Liver (tissue), 9 donors: Measurements from ENCODE around the gene FHL5. TPM values are rescaled to one million over a fixed set of nuclear protein-coding genes. Genes with fewer than 3 reads are reported as not detected.

ENCODE experiments used
- DNase-seq: peaks from one replicate; pipeline ENCODE4 v3.0.0-alpha.2; 2017; ENCODE audit warnings: low spot score
- H3K27ac ChIP-seq, 2 donors: one replicate each; pipeline ENCODE4 v1.7.0; 2013; ENCODE audit warnings: inconsistent platforms in 2 of 2, low read length in 2 of 2, control low read depth in 1 of 2, low read depth in 1 of 2, mild to moderate bottlenecking in 1 of 2
- H3K27me3 ChIP-seq, 4 donors: one replicate each; pipeline versions ENCODE4 v1.6.1 to v1.7.0; 2013; ENCODE audit warnings: low read length in 3 of 4, inconsistent platforms in 1 of 4, mild to moderate bottlenecking in 1 of 4, moderate library complexity in 1 of 4; ENCODE audit not compliant: control insufficient read depth in 4 of 4, insufficient read depth in 4 of 4
- H3K36me3 ChIP-seq, 4 donors: one replicate each; pipeline versions ENCODE4 v1.6.1 to v1.7.0; 2013; ENCODE audit warnings: low read length in 3 of 4, mild to moderate bottlenecking in 3 of 4, low read depth in 1 of 4, moderate library complexity in 1 of 4; ENCODE audit not compliant: control insufficient read depth in 4 of 4, insufficient read depth in 3 of 4
- H3K4me1 ChIP-seq, 4 donors: one replicate each; pipeline versions ENCODE4 v1.6.1 to v1.7.0; 2013; ENCODE audit warnings: low read length in 3 of 4, mild to moderate bottlenecking in 3 of 4, moderate library complexity in 1 of 4; ENCODE audit not compliant: control insufficient read depth in 4 of 4, insufficient read depth in 4 of 4
- H3K4me3 ChIP-seq, 3 donors: one replicate each; pipeline versions ENCODE4 v1.6.1 to v1.7.0; 2013; ENCODE audit warnings: low read length in 3 of 3, control low read depth in 1 of 3, low read depth in 1 of 3, mild to moderate bottlenecking in 1 of 3
- H3K9ac ChIP-seq, 2 donors: one replicate each; pipeline ENCODE4 v1.7.0; 2013; ENCODE audit warnings: low read length in 2 of 2, mild to moderate bottlenecking in 2 of 2, moderate library complexity in 2 of 2, control low read depth in 1 of 2, low read depth in 1 of 2
- H3K9me3 ChIP-seq, 4 donors: one replicate each; pipeline versions ENCODE4 v1.6.1 to v1.7.0; 2013; ENCODE audit warnings: low read length in 3 of 4; ENCODE audit not compliant: control insufficient read depth in 4 of 4
- FOXA1 ChIP-seq: IDR thresholded peaks from 2 replicates; pipeline ENCODE4 v1.6.1; 2016; ENCODE audit warnings: antibody characterized with exemption
- FOXA2 ChIP-seq: IDR thresholded peaks from 2 replicates; pipeline ENCODE4 v1.6.1; 2016; ENCODE audit warnings: antibody characterized with exemption
- GABPA ChIP-seq, 2 donors: IDR thresholded peaks in 1 of 2; conservative IDR thresholded peaks in 1 of 2; 2 replicates each; pipeline ENCODE4 v1.6.1; 2016; ENCODE audit warnings: antibody characterized with exemption in 2 of 2, mild to moderate bottlenecking in 1 of 2, moderate library complexity in 1 of 2
- HNF4A ChIP-seq, 2 donors: conservative IDR thresholded peaks; 2 replicates each; pipeline ENCODE4 v1.6.1; 2016; ENCODE audit warnings: antibody characterized with exemption in 2 of 2, mild to moderate bottlenecking in 2 of 2
- HNF4G ChIP-seq: IDR thresholded peaks from 2 replicates; pipeline ENCODE4 v1.6.1; 2016; ENCODE audit warnings: antibody characterized with exemption
- NR2F2 ChIP-seq: IDR thresholded peaks from 2 replicates; pipeline ENCODE4 v1.6.1; 2016; ENCODE audit warnings: antibody characterized with exemption
- RAD21 ChIP-seq, 2 donors: IDR thresholded peaks; 2 replicates each; pipeline ENCODE4 v1.6.1; 2016; ENCODE audit warnings: antibody characterized with exemption in 2 of 2, mild to moderate bottlenecking in 2 of 2
- RXRA ChIP-seq, 2 donors: IDR thresholded peaks; 2 replicates each; pipeline ENCODE4 v1.6.1; 2017 to 2018; ENCODE audit warnings: antibody characterized with exemption in 2 of 2, mild to moderate bottlenecking in 1 of 2
- SP1 ChIP-seq: IDR thresholded peaks from 2 replicates; pipeline ENCODE4 v1.6.1; 2018; ENCODE audit warnings: antibody characterized with exemption, mild to moderate bottlenecking
- YY1 ChIP-seq: IDR thresholded peaks from 2 replicates; pipeline ENCODE4 v1.6.1; 2016; ENCODE audit warnings: antibody characterized with exemption, mild to moderate bottlenecking
- WGBS: extraction: QIAGEN DNeasy Blood & Tissue Kit; methylation state at CpG from one replicate; pipeline ENCODE4 v1.1.7; 2013; 5-methylcytosine and 5-hydroxymethylcytosine counted together
- polyA plus RNA-seq, 2 donors: library from polyadenylated mRNA; stranded (reverse) in 1 of 2; unstranded in 1 of 2; fragments of 200-250 nt in 1 of 2; fragments of >200 nt in 1 of 2; fragmentation: Nextera tagmentation in 1 of 2; extraction: Ambion mirVana in 1 of 2; gene quantifications; one replicate each; pipeline versions ENCODE4 v1.2.1 to v1.2.3, GENCODE V29; 2013 to 2015
- total RNA-seq, 2 donors: library from RNA; depleted of rRNA; stranded (reverse); fragments of >200 nt; gene quantifications; one replicate each; pipeline ENCODE4 v1.2.3, GENCODE V29; 2014
- TF ChIP-seq, protein P1 (sequence below): fragments of 150-350 bp; IDR thresholded peaks from 2 replicates; pipeline ENCODE4 v1.5.1; 2017; ENCODE audit warnings: improper control_type of control experiment, low read depth, low read length; ENCODE audit not compliant: missing input control
- TF ChIP-seq, protein P2 (sequence below): IDR thresholded peaks from 2 replicates; pipeline ENCODE4 v1.6.1; 2016; ENCODE audit warnings: antibody characterized with exemption, mild to moderate bottlenecking
- TF ChIP-seq, protein P3 (sequence below): IDR thresholded peaks from 2 replicates; pipeline ENCODE4 v1.6.1; 2016; ENCODE audit warnings: antibody characterized with exemption
- TF ChIP-seq, protein P4 (sequence below): IDR thresholded peaks from 2 replicates; pipeline ENCODE4 v1.6.1; 2016; ENCODE audit warnings: antibody characterized with exemption
- donor health status: healthy.
- donor health status: healthy.
- donor health status: healthy.
- donor health status: healthy.
- donor health status: healthy.

FHL5 gene
- total and polyA plus RNA-seq, 4 donors: 0.22 to 0.42 (median 0.33) TPM; not detected in 1

DNA sequence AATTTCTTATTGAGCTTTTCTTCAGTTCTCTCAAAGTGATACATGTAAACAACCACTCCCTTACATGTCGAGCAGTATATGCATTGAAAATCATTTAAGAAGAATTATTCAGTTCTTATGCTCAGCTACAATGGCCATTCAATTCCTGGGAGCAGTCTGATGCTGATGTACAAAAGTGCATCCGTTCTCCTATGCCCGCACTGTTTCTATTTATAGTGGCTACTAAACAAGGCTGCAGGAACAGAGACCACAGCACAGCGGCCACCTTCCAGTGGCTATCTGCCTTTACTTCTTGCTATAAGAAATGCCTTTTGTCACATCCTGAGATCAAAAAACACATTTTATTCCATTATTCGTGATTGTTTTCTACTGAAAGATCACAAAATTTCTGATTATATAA is 82.2 kb downstream of the FHL5 start:
- Histone ChIP-seq H3K9ac (no peak overlapping the region), H3K36me3 (no peaks in the 10 kb centered on the region), H3K27ac (no peak overlapping the region), H3K4me1 (no peaks in the 10 kb centered on the region), H3K4me3 (no peak overlapping the region), H3K27me3 (peaks cover 0 to 2% (median 0%) of the 10 kb centered on the region in 4 donors), H3K9me3 (no peaks in the 10 kb centered on the region)
- TF ChIP-seq, protein P1, sequence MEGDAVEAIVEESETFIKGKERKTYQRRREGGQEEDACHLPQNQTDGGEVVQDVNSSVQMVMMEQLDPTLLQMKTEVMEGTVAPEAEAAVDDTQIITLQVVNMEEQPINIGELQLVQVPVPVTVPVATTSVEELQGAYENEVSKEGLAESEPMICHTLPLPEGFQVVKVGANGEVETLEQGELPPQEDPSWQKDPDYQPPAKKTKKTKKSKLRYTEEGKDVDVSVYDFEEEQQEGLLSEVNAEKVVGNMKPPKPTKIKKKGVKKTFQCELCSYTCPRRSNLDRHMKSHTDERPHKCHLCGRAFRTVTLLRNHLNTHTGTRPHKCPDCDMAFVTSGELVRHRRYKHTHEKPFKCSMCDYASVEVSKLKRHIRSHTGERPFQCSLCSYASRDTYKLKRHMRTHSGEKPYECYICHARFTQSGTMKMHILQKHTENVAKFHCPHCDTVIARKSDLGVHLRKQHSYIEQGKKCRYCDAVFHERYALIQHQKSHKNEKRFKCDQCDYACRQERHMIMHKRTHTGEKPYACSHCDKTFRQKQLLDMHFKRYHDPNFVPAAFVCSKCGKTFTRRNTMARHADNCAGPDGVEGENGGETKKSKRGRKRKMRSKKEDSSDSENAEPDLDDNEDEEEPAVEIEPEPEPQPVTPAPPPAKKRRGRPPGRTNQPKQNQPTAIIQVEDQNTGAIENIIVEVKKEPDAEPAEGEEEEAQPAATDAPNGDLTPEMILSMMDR: no peak
- no peak for TF ChIP-seq FOXA2
- TF ChIP-seq YY1: no peak
- no peak for TF ChIP-seq NR2F2
- TF ChIP-seq, protein P2, sequence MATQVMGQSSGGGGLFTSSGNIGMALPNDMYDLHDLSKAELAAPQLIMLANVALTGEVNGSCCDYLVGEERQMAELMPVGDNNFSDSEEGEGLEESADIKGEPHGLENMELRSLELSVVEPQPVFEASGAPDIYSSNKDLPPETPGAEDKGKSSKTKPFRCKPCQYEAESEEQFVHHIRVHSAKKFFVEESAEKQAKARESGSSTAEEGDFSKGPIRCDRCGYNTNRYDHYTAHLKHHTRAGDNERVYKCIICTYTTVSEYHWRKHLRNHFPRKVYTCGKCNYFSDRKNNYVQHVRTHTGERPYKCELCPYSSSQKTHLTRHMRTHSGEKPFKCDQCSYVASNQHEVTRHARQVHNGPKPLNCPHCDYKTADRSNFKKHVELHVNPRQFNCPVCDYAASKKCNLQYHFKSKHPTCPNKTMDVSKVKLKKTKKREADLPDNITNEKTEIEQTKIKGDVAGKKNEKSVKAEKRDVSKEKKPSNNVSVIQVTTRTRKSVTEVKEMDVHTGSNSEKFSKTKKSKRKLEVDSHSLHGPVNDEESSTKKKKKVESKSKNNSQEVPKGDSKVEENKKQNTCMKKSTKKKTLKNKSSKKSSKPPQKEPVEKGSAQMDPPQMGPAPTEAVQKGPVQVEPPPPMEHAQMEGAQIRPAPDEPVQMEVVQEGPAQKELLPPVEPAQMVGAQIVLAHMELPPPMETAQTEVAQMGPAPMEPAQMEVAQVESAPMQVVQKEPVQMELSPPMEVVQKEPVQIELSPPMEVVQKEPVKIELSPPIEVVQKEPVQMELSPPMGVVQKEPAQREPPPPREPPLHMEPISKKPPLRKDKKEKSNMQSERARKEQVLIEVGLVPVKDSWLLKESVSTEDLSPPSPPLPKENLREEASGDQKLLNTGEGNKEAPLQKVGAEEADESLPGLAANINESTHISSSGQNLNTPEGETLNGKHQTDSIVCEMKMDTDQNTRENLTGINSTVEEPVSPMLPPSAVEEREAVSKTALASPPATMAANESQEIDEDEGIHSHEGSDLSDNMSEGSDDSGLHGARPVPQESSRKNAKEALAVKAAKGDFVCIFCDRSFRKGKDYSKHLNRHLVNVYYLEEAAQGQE: no peak
- TF ChIP-seq SP1: no peak
- no peak for TF ChIP-seq HNF4G
- TF ChIP-seq, protein P3, sequence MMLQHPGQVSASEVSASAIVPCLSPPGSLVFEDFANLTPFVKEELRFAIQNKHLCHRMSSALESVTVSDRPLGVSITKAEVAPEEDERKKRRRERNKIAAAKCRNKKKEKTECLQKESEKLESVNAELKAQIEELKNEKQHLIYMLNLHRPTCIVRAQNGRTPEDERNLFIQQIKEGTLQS: no peak
- TF ChIP-seq RXRA (IDR thresholded peaks at IDR 0.05): no peak
- no peak for TF ChIP-seq GABPA (IDR thresholded peaks at IDR 0.05 in 1 of 2, conservative IDR thresholded peaks at IDR 0.05 in 1 of 2)
- no peak for TF ChIP-seq RAD21 (IDR thresholded peaks at IDR 0.05)
- TF ChIP-seq FOXA1: no peak
- no peak for TF ChIP-seq HNF4A (conservative IDR thresholded peaks at IDR 0.05)
- TF ChIP-seq, protein P4, sequence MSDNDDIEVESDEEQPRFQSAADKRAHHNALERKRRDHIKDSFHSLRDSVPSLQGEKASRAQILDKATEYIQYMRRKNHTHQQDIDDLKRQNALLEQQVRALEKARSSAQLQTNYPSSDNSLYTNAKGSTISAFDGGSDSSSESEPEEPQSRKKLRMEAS: no peak
- DNase-seq: no peak
- 66% methylated on average over 5 of the region's 5 CpGs for WGBS

DNA sequence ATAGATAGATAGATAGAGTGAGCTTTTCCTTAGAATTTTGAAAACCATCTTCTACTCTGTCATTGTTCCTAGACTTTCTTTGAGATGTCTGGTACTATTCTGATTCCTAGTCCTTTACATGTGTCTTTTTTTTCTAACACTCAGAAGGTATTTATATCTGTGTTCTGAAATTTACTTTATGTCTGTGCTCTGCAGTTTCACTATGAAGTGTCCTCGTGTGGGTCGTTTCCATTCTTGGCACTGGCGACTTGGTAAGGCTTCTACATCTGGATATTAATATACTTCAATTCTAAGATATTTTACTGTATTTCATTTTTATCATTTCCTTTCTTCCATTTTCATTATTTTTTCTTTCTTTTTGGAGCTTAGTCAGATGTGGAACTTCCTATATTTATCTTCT is 87.0 kb downstream of the FHL5 start:
- no peaks in the 10 kb centered on the region for H3K4me1 ChIP-seq
- DNase-seq: no peak
- WGBS: 76% methylated on average over 3 of the region's 3 CpGs
- no peak for TF ChIP-seq RAD21 (IDR thresholded peaks at IDR 0.05)
- no peak for TF ChIP-seq HNF4A (conservative IDR thresholded peaks at IDR 0.05)
- no peak for TF ChIP-seq FOXA2
- TF ChIP-seq FOXA1: no peak
- no peak for TF ChIP-seq GABPA (IDR thresholded peaks at IDR 0.05 in 1 of 2, conservative IDR thresholded peaks at IDR 0.05 in 1 of 2)
- H3K9me3 ChIP-seq: no peaks in the 10 kb centered on the region
- H3K36me3 ChIP-seq: no peaks in the 10 kb centered on the region
- peaks cover 0 to 10% (median 0%) of the 10 kb centered on the region in 4 donors for H3K27me3 ChIP-seq
- no peak overlapping the region for H3K4me3 ChIP-seq
- no peak overlapping the region for H3K9ac ChIP-seq
- no peak overlapping the region for H3K27ac ChIP-seq
